ENCODE results near the gene SLC37A1.

GRCh38 chr21:42547906-42548365, 34.3 kb downstream of the SLC37A1 start:
- TF ChIP-seq CTCF (IDR thresholded peaks at IDR 0.05) (no peak), POLR2A (IDR thresholded peaks at IDR 0.05) (no peak)
